ENCODE data around the gene EHD4.

The EHD4 gene

DNA sequence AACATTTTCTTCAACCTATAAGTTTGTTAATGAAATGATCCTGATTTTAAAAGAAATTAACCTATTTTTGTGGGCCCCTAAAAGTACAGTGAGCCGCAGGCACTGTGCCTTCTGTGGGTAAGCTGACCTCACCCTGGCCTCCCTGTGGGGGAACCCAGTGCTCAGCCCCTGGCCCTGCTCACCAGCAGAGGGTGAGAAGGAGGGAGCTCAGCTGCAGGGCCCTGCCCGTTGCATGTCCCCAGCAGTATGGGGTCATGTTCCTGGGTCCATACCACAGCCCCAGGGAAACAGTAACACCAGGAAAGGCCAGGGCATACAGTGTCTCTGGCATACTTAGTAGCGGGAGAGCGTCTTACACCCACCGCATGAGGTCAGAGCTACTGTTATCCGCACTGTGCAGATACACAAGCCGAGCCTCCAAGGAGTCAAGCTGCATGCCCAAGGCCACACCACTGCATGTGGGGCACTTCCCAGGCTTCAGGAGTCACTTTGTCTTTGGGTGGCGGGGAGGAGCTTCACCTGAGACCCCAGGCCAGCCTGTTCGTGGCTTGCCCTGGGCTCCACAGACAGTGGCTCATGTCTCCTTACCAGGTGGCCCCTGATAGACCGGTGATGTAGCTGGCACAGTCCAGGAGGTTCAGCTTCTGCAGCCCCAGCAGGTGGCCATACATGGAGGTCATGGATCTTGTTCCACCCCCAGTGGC, 22.6 kb upstream of the EHD4 start:
- DNase-seq (ENCODE audit: low read depth in 2 of 2) = no peak

DNA sequence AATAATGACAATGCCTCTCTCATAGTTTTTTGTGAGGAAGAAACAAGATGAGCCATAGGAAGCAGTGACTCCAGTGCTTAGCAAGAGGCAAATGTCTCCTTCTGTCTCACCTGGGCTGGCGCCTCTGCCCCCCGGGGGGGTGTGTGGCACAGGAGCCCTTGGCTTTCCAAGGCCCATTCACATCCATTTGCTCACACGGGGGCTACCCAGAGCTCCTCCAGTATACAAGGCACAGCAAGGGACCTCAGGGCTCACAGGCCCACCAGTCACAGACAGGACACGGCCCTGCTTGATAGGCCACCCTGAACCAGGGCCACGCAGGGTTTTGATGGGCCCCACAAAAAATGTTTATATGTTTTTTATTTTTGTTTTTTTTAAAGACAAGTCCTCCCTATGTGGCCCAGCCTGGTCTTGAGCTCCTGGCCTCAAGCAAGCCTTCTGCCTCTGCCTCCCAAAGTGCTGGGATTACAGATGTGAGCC, 21.9 kb upstream of the EHD4 start:
- no peak for DNase-seq (ENCODE audit: low read depth in 2 of 2)

DNA sequence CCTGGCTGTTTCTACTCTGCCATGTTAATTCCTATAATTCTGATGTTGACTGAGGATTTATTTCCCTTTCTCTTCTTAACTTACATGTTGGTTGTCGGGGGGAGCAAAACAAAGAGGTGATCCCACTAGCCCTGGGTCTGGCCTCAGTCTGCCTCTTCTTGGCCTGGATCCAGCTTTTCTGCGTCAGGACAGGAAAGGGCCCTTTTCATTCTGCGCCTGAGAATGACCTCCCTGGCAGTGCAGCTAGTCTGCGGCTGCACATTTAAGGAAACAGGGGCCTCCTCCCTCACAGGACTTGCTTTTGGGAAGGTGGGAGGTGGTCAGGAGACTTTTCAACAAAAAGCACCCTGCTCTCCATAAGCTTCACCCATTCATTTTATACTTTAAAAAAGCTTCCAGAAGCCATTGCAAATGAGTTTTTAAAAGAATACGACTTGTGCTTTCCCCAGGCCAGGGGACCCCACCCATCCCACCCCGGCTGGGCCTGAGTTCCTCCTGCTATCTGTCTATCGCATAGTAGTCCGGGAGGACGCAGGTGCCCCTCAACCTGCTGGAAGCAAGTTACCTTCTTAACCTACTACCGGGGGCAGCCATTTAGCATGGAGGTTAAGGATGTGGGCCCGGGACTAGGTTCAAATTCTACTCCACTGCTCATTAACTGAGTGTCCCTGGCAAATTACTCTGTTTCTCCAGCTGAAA, 21.3 kb upstream of the EHD4 start:
- DNase-seq (ENCODE audit: low read depth in 2 of 2) = no peak

DNA sequence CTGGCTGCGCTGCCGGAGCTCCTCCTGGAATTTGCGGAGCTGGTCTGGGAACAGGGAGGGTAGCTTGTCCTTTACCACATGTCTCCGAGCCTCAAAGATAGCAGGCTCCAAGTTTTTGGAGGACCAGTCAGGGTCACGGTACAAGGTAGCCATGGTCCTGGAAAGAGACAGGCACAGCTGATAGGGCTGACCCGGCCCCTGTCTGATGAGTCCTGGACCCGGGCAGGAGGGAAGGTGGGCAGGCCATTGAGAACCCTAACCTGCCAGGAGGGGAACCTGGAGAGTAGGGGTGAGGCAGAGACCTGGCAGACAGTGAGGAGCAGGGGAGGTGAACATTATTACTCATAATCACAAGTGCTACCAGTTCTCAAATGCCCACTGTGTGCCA, 20.4 kb upstream of the EHD4 start:
- no peak for DNase-seq (ENCODE audit: low read depth in 2 of 2)

DNA sequence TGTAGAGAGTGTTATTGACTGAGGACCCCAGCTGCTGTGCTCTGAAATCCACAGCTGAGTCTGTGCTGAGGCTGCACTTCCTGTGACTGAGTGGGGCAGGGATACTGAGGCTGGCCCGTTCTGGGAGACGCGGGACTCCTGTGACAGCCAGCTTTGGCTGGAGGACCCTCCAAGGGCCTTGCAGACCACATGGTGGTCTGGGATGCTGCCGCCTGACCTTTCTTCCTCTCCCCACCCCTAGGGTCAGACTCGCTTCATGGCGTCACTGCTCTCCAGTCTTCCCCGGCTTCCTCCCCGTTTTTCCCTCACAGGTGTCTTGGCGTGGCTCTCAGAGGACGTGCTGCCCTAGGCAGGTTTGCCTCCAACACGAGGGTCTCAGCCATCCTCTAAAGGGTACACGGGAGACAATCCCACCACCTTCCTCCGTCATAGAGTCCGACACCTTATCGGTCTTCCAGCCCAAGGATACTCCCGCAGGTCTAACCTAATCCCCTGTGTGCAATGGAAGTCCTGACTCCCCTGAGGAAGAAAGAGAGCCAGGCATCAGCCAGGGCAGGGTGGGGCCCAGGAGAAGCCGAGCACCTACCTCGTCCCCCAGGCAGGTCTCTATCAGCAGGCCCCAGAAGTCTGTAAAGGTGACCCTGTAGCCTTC, 19.9 kb upstream of the EHD4 start:
- no peak for DNase-seq (ENCODE audit: low read depth in 2 of 2)

DNA sequence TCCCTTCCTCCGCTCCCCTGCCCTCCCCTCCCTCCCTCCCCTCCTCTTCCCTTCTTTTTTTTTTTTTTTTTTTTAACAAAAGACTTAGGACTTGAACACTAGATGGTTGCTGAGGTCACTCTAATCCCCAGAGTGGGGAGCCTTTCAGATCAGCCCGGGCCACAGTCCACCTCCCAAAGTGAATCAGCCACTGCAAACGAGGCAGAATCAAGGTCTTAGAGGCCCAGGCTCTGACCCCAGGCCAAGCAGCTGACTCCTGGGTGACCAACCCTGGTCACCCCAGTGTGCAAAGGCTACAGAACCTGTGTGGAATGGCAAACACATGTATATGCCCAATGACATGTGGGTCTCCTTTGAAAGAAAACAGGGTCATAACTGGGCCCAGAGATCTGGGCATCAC, 18.3 kb upstream of the EHD4 start:
- no peak for DNase-seq (ENCODE audit: low read depth in 2 of 2)

DNA sequence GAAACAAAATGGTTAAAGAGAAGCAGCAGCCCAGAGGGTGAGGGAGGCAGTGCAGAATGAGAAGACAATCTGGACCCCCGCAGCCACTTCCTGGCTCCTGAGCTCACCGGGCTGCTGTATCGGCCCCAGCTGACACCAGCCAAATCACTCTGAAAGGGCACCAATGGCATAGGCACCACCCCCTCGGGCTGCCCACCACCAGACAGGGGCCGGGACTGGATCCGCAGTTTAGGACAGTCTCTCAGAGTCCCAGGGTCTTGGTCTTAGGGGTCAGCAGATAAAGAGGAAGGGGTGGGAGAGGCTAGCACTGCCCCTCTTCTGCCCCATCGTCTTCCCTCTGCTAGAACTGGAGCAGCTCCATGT, 17.9 kb upstream of the EHD4 start:
- DNase-seq (ENCODE audit: low read depth in 2 of 2) = no peak

DNA sequence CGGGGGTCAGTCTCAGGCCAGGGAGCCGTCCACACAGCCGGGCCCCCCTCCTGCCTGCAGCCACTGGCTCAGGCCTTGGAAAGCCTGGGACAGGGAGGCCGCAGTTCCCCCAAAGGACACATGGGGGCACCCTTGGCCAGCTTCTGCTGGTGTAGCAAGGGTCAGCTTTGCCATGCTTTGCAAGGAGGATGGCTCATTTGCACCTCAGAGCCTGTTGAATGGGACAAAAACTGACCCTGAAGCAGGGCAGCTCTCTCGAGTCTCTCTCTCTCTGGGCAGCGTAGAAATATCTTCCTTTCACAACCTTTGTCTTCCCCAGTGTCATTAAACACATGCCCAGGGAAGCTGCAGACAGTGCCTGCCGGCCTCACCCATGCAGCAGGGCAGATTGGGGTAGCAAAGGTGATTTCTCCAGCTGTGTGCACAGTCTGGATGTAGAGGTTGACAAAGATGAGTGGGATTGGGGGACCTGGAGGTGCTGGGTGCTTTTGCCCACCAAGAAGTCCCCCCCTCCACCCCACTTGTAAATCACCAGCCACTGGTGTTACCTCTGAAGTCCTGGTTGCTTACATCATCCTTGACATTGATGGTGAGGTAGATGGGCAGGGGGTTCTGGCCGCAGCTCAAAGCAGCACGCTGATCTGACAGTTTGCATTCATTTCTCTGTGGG, 17.4 kb upstream of the EHD4 start:
- peak; percentile 49 to 63 for DNase-seq (ENCODE audit: low read depth in 2 of 2)

DNA sequence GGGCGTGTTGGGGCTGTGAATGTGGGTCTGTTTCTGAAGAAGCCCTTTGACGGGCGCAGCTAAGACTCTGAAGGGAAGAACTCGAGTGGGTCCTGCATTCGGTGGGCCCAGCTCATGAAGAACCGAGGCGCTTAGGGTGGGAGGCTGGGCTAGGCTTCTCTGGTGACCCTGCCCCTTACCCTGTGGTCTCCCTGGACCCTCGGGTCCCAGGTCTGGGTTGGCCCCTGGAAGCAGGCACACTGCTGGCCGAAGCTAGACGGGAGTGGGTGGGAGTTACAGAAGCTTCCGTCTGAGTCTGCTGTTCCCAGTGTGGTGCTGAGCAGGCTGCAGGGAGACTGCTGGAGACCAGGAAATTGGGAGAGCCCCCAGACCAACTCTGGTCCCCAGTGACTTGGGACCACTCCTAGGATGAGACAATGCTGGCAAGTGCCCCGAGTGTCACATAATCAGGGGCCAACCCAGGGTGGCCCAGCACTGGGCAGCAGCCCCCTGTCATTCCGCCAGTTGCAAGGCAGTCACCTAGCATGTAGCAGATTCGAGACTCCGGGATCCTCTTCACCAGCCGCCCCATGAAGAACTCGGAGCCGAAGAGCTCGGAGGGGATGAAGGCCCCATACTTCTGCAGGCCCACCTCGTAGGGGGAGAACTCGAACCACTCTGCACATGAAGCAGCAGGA, 16.7 kb upstream of the EHD4 start:
- DNase-seq (ENCODE audit: low read depth in 2 of 2) = no peak

DNA sequence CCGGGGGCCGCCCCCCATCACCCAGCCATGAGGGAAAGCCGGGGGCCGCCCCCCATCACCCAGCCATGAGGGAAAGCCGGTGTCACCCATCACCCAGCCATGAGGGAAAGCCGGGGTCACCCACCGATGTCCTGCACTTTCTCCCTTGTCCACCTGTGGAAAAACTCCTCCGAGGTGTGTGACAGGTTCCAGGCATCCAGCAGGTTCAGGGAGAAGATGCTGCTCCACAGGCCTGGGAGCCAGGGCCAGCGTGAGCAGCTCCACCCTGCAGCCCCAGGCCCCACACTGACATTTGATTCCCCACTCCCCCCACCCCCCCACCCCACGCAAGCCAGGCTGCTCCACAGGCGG, 15.5 kb upstream of the EHD4 start:
- DNase-seq (ENCODE audit: low read depth in 2 of 2) = no peak

DNA sequence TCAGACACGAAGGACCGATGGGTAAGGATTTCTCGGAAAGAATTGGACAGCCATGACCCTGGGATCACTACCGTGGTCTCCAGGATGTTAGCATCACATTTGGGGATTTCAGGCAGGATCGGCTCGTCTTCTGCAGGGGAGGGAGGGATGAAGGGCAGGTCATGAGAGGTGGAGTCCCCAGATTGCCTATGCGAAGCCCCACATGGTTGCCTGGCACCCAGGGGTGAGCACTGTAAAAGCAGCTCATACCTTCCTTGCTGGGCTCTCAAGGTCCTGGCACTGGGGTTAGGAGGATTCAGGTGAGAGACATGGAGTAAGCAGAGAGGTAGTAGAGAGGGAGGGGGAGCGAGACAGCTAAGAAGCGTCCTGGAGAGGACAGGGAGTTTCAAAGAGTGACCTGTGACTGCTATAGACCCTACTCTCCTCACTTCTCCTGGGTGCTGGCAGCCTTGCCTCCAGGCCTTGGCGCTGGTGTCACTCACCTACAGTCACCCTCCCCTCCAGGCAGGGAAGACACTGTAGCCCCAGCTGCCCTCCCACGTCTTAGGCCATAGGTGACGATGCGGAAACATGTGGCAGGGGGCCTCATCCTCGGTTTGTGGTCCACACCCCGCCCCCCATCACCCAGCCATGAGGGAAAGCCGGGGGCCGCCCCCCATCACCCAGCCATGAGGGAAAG, 15.0 kb upstream of the EHD4 start:
- DNase-seq (ENCODE audit: low read depth in 2 of 2) = no peak

DNA sequence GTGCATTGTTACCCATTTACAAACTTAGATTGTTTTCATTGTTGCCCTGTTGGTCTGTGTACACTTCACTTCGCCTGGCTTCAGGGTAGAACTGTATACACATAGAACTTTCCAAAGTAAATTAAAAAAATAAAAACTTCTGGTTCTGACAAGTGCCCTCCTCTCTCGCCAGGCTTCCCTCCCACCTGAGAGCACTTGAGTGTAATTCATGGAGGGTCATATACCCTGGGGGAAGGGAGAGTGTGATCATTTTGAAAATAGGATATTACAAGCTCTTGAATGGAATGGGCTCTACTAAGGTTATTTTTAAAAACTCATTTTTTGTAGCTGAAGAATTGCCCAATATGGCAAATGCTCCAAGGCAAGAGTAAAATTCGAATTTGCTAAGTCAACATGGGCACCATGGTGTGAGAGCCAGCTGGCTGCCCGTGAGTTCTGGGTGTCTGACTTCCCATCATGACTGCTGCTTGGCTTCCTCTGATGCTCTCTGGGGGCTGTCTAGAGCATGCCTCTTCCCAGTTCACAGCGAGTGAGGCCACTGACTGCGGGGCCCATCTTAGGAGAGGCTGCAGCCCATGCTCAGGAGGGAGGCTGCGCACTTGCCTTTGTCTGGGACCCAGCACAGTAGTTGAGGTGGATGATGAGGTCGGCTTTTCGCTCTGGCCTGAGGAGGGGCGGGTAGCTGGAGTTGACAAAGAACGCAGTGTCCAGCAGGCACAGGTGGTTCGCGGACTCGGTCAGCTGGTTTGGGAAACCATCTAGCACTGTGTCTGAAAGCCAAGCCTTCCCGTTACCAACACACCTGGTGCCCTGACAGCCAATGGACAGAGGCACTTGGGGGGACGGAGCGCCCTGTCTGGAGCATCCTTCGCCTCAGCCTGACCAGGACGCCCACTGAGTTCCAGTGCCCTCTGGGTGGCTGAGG, 13.1 kb upstream of the EHD4 start:
- no peak for DNase-seq (ENCODE audit: low read depth in 2 of 2)

DNA sequence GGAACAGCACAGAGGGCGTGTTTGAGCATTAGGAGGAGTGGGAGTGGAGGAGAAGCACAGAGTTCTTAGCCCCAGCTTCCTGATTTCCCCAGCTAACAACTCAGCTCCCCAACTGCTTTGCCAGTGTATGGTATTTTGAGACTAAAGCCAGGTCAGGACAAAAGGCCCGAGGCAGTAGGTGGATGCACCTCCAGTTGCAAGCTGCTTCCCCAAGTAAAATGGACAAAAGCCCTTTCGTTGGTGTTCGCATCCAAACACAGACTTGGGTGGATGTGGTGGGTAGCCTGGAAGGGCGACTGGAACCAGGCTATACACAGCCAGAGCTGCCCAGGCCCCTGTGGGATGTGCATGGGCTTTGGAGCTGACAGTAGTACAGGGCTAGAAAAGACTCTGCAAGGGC, 12.3 kb upstream of the EHD4 start:
- DNase-seq (ENCODE audit: low read depth in 2 of 2) = no peak

DNA sequence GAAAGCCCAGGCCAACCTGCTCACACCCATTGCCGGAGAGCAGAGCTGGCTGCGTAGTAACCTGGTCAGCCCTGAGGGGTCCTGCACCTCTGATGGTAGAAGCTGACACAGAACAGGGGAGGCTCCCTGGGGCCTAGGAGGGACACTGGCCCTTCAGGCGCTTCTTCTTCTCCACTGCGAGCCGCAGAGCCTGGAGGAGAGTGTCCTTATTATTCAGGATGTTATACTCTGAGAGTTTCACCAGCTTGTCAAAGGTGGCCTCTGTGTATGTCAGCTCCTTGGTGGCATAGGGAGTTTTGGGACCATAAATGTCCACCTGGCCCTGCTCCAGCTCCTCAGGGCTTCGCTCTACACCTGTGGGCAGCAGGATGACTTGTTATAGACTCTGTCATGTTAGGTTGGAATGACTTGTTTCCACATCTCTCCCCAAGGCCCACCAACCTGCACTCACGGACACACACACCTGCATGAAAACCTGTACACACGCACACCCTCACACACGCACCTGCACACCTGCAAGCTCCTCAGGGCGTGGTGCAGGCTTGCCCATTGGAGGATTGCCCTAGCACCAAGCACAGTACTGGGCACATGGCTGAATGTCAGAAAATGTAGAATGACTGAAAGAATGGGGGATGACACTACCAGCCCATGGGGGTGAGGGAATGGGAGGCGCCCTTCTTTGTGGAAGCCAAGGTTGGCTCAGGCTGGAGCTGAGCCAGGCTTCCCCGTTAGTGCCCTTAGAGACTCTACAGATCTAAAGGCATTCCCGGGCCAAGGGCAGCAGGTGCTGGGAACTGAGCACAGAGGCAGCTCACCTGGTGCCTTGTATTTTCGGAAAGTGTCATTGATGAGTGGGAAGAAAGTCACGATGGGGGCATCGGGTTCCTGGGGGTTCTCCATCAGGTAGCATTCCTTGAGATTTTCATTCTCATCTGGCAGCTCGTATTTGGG, 11.5 kb upstream of the EHD4 start:
- no peak for DNase-seq (ENCODE audit: low read depth in 2 of 2)

DNA sequence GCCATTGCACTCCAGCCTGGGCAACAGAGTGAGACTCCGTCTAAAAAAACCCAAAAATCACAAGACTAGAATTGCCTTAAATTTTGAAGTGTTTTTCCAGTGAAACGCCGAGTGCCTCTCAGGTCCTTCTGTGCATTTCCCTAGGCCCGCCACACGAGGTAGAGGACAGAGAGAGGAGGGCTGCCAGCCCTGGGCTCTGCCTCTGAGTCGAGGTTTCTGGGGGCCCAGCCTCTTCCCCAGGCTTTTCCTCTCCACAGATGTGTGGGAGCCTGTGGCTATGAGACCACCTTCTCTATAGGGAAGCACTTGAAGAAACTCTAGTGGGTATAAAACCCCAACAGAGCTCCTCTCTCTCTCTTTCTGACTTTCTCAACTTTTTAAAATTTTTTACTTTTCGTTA, 10.9 kb upstream of the EHD4 start:
- DNase-seq (ENCODE audit: low read depth in 2 of 2) = no peak

DNA sequence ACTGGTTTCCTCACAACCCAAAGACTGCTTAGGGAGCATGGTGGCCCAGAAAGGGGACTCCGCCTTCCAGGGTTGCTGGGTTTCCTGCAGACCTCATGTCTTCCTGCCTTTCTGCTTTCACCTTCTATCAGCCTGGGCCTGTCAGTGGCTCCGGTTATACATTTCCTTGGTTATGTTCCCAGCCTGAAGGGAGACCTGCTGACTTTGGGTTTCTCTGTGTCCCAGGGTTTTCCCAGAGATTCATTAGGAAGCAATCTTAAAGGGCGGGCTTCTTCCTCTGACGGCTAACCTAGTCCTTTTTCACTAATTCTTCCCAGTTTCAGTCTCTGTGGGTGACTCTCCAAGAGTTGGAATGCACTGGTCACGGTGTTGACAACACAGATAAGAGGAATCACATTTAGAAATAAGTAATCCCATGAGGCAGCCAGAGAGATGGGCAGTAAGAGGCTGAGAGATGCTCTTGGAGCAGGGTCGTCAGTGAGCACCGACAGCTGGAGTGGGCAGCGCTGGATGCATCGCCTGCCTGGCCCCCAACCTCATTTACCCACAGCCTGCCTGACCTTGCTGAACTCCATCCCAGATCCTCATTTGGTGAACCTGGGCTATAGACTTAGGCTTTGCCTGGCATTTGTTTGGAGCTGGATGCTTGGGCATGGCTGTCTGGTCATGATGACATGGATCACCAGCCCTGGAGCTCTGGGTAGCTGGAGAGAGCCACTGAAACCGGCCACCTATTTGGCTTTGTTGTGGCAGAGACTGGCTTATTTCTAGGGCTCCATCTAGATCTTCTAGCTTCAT, 10.0 kb upstream of the EHD4 start:
- DNase-seq (ENCODE audit: low read depth in 2 of 2) = no peak

DNA sequence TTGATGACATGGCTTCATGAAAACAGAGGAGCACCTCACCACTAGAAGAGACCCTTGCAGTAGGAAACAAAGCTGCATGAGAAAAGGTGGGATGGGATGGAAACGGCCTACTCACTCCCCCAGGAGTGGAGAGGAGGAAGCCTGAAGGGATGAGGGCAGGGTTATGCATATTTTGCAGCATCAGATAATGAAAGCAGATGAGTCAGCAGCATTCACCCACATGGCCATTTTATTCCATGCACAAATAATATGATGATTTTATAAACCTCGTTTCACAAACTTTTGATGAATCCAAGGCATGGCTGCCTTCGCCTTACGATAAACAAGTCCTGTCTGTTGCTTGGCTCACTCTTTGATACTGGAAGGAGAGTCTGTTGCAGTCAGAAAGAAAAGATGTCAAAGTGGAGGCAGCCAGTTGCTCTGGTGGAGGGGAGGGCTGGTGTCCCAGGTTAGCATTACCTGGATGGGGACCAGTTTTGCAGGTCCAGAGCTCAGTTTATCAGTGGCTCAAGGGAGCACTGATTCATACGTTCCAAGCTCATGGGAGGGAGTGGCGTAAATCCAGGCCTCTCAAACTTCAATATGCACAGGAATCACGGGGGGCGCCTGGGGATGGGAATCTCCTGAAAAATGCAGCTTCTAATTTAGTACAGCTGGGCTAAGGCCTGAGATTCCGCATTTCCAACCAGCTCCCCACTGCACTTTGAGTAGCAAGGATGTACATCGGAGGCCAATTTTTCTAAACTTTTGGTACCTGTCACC, 9.2 kb upstream of the EHD4 start:
- no peak for DNase-seq (ENCODE audit: low read depth in 2 of 2)

All from stimulated activated CD8-positive, alpha-beta memory T cell treated with anti-CD3 and anti-CD28 coated beads, Interleukin-15, amount 100 ng/mL, for 4 hours (primary cell).